Muscle layer of colon (tissue), 2 donors: ENCODE data around the gene SH2D3A.

ENCODE experiments used
- H3K27ac ChIP-seq: one replicate; pipeline ENCODE4 v1.7.0; 2013; ENCODE audit warnings: low read depth, mild to moderate bottlenecking, low read length, moderate library complexity
- H3K27me3 ChIP-seq, 2 donors: one replicate each; pipeline ENCODE4 v1.7.0; 2013; ENCODE audit warnings: low read length in 2 of 2, mild to moderate bottlenecking in 2 of 2; ENCODE audit not compliant: insufficient read depth in 2 of 2, control insufficient read depth in 1 of 2
- H3K36me3 ChIP-seq: one replicate; pipeline ENCODE4 v1.7.0; 2013; ENCODE audit warnings: mild to moderate bottlenecking, low read length; ENCODE audit not compliant: insufficient read depth
- H3K4me1 ChIP-seq: one replicate; pipeline ENCODE4 v1.7.0; 2013; ENCODE audit warnings: mild to moderate bottlenecking, low read length; ENCODE audit not compliant: insufficient read depth
- H3K4me3 ChIP-seq, 2 donors: one replicate each; pipeline ENCODE4 v1.7.0; 2013; ENCODE audit warnings: low read length in 2 of 2, low read depth in 1 of 2, mild to moderate bottlenecking in 1 of 2, moderate library complexity in 1 of 2
- H3K9ac ChIP-seq: one replicate; pipeline ENCODE4 v1.7.0; 2013; ENCODE audit warnings: low read length
- H3K9me3 ChIP-seq: one replicate; pipeline ENCODE4 v1.7.0; 2013; ENCODE audit warnings: mild to moderate bottlenecking, low read length
- donor health status: abdominal sarcoma.
- donor health status: Adenocarcinoma of cecum.

Gene SH2D3A

GRCh38 chr19:6723108-6723618 is 44.1 kb downstream of the SH2D3A start:
- H3K27ac ChIP-seq = no peak overlapping the region
- H3K36me3 ChIP-seq = no peaks in the 10 kb centered on the region
- peak overlapping the region in 1 of 2 donors; percentile 18 for H3K4me3 ChIP-seq
- H3K4me1 ChIP-seq = no peaks in the 10 kb centered on the region
- H3K9ac ChIP-seq = no peak overlapping the region
- H3K27me3 ChIP-seq = no peaks in the 10 kb centered on the region
- H3K9me3 ChIP-seq = no peaks in the 10 kb centered on the region

GRCh38 chr19:6721773-6722172 is 45.5 kb downstream of the SH2D3A start:
- Histone ChIP-seq H3K9ac (no peak overlapping the region), H3K36me3 (peaks cover 7% of the 10 kb centered on the region), H3K27me3 (no peaks in the 10 kb centered on the region), H3K4me3 (no peak overlapping the region), H3K27ac (peak overlapping the region; percentile 13), H3K9me3 (no peaks in the 10 kb centered on the region), H3K4me1 (no peaks in the 10 kb centered on the region)

GRCh38 chr19:6721138-6721474 is 46.1 kb downstream of the SH2D3A start:
- Histone ChIP-seq H3K27ac (no peak overlapping the region), H3K9ac (no peak overlapping the region), H3K4me3 (no peak overlapping the region), H3K27me3 (no peaks in the 10 kb centered on the region), H3K9me3 (no peaks in the 10 kb centered on the region), H3K4me1 (no peaks in the 10 kb centered on the region), H3K36me3 (peaks cover 7% of the 10 kb centered on the region)

DNA sequence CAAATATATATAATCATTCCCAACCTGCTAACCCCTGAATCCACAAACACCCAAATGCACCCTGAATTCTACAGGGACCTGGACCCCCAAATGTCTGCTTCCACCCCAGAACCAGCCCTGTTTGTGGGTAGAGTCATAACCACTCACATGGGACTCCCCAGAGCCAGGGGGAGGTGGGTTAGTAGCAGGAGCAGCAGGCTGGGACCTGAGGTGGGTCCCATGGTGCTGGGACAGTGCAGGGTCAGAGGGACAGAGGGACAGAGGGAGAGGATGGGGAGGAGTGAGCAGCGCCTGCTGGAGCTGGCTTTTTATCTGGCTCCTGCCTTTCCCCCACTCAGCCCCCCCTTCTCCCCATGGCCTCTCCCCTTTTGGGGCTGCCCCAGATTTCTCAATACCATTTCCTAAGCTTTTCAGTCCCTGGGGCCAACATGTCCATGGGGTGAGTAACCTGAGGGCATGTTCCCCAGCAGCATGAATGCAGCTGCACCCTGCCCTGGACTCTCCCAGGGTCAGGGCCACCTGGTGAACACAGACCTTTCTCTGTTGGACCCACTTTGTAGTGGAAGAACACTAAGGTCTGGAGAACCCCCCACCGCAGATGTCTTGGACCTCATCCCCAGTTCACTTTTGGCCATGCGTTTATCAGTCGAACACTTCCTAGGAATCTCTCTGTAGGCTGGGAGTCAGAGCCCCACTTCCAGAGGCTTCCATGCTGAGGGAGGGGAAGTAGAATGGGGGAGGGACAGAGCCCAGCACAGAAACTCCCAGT is 46.7 kb downstream of the SH2D3A start, which contains the start of gene C3:
Gene C3 (minus strand): TSS at position 282 of the 769 bp plus-strand sequence. CDS start 61 bp downstream, at position 221.
- Histone ChIP-seq H3K27me3 (no peaks in the 10 kb centered on the region), H3K4me3 (peak within 1 kb of the TSS in 1 of 2 donors; percentile 45), H3K36me3 (peaks cover 7% of the 10 kb centered on the region), H3K9me3 (no peaks in the 10 kb centered on the region), H3K4me1 (no peaks in the 10 kb centered on the region), H3K9ac (no peak within 1 kb of the TSS), H3K27ac (peak within 1 kb of the TSS; percentile 13)

DNA sequence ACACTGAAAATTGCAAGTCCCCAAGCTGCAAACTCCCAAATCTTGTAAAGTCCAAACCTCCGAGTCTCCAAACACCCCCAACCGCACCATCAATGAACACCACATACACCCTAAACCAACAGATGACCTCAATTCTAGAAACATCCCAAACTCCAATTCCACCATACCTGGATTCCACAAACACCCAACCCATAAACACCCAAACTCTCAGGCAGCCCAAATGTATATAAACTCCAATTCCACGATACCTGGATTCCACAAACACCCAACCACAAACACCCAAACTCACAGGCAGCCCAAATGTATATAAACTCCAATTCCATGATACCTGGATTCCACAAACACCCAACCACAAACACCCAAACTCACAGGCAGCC is 47.3 kb downstream of the SH2D3A start:
- Histone ChIP-seq H3K9me3 (no peaks in the 10 kb centered on the region), H3K27me3 (no peaks in the 10 kb centered on the region), H3K4me3 (peak overlapping the region in 1 of 2 donors; percentile 45), H3K36me3 (peaks cover 7% of the 10 kb centered on the region), H3K4me1 (no peaks in the 10 kb centered on the region), H3K9ac (no peak overlapping the region), H3K27ac (no peak overlapping the region)

- H3K4me1 ChIP-seq = no peaks in the 10 kb centered on the region
- no peaks in the 10 kb centered on the region for H3K27me3 ChIP-seq
- H3K4me3 ChIP-seq = peak overlapping the region in 1 of 2 donors; percentile 45
- H3K36me3 ChIP-seq = peaks cover 7% of the 10 kb centered on the region
- no peak overlapping the region for H3K27ac ChIP-seq
- H3K9ac ChIP-seq = no peak overlapping the region
- no peaks in the 10 kb centered on the region for H3K9me3 ChIP-seq
Observed at GRCh38 chr19:6719540-6719861, 47.7 kb downstream of the SH2D3A start.

- Histone ChIP-seq H3K27me3 (no peaks in the 10 kb centered on the region), H3K27ac (no peak overlapping the region), H3K36me3 (peaks cover 7% of the 10 kb centered on the region), H3K4me3 (peak overlapping the region in 1 of 2 donors; percentile 45), H3K4me1 (no peaks in the 10 kb centered on the region), H3K9me3 (no peaks in the 10 kb centered on the region), H3K9ac (no peak overlapping the region)
Observed at GRCh38 chr19:6718741-6719539, 48.3 kb downstream of the SH2D3A start.

GRCh38 chr19:6718111-6718740 is 49.0 kb downstream of the SH2D3A start:
- Histone ChIP-seq H3K9ac (no peak overlapping the region), H3K36me3 (peaks cover 7% of the 10 kb centered on the region), H3K27ac (no peak overlapping the region)

DNA sequence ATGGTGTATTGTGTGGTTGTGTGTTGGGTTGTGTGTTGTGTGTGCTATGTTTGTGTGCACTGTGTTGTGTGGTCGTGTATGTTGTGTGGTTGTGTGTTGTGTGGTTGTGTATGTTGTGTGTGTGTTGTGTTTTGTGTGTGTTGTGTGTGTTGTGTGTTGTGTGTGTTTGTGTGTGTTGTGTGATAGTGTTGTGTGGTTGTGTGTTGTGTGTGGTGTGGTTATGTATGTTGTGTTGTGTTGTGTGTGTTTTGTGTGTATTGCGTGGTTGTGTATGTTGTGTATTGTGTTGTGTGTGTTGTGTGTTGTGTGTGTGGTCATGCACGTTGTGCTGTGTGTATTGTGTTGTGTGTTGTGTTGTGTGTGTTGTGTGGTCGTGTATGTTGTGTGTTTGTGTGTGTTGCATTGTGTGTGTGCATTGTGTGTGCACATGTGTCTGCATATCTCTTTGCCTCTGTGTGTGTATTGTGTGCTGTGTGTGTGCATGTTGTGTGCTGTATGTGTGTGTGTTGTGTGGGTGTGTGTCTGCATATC is 49.7 kb downstream of the SH2D3A start:
- Histone ChIP-seq H3K4me3 (no peak overlapping the region), H3K36me3 (peaks cover 7% of the 10 kb centered on the region), H3K9me3 (no peaks in the 10 kb centered on the region), H3K4me1 (no peaks in the 10 kb centered on the region), H3K9ac (no peak overlapping the region), H3K27ac (no peak overlapping the region), H3K27me3 (no peaks in the 10 kb centered on the region)

More at GRCh38 chr19:6718111-6718740, 49.0 kb downstream of the SH2D3A start:
- no peak overlapping the region for H3K4me3 ChIP-seq
- no peaks in the 10 kb centered on the region for H3K9me3 ChIP-seq
- H3K4me1 ChIP-seq = no peaks in the 10 kb centered on the region
- H3K27me3 ChIP-seq = no peaks in the 10 kb centered on the region

DNA sequence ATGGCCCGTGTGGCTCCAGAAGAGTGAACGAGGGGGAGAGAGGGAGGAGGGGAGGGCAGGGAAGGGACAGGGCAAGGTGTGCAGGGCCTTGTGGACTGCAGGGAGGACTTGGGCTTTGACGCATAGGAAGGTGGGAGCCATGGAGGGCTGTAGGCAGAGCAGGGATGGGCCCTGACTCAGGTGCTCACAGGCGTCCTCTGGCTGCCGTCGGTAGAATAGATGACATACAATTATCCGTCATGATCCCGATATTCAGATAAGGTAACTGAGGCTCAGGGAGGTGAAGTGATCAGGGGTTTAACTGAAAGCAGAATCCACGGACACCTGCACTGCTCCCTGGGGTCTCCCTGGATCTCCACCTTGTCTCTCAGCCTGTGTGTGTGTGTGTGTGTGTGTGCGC is 50.2 kb downstream of the SH2D3A start:
- H3K27ac ChIP-seq = no peak overlapping the region
- H3K27me3 ChIP-seq = no peaks in the 10 kb centered on the region
- no peak overlapping the region for H3K4me3 ChIP-seq
- no peaks in the 10 kb centered on the region for H3K9me3 ChIP-seq
- H3K9ac ChIP-seq = no peak overlapping the region
- H3K36me3 ChIP-seq = peaks cover 7% of the 10 kb centered on the region
- no peaks in the 10 kb centered on the region for H3K4me1 ChIP-seq

GRCh38 chr19:6716610-6716970 is 50.6 kb downstream of the SH2D3A start:
- H3K4me1 ChIP-seq = no peaks in the 10 kb centered on the region

More at GRCh38 chr19:6716610-6716970, 50.6 kb downstream of the SH2D3A start:
- Histone ChIP-seq H3K4me3 (no peak overlapping the region), H3K27me3 (peaks cover 0 to 1% of the 10 kb centered on the region in 2 donors), H3K36me3 (peaks cover 7% of the 10 kb centered on the region), H3K9ac (no peak overlapping the region), H3K27ac (no peak overlapping the region), H3K9me3 (no peaks in the 10 kb centered on the region)
